K562 (cell line): ENCODE measurements around the gene MAU2. TPM values are rescaled to one million over a fixed set of nuclear protein-coding genes. Genes with fewer than 3 reads are reported as not detected.

ENCODE experiments used
- CBX5 ChIP-seq: IDR thresholded peaks from 2 replicates; pipeline ENCODE4 v1.6.1; 2014; ENCODE audit warnings: low read depth, borderline replicate concordance
- FOXA3 ChIP-seq, 2 experiments: fragments of 450-650 bp in 1 of 2; sonication (generic) in 1 of 2; formaldehyde crosslinking; IDR thresholded peaks in 1 of 2; conservative IDR thresholded peaks in 1 of 2; 2 replicates each; pipeline versions ENCODE4 v1.4.0 to v1.8.0; 2020 to 2022; ENCODE audit warnings: mild to moderate bottlenecking in 2 of 2, missing genetic modification reagents in 1 of 2
- FOXP1 ChIP-seq: sonication (generic); formaldehyde crosslinking; IDR thresholded peaks from 2 replicates; pipeline ENCODE4 v1.8.0; 2022; ENCODE audit warnings: mild to moderate bottlenecking, missing genetic modification reagents
- MCM2 ChIP-seq: fragments of 450-650 bp; IDR thresholded peaks from 2 replicates; pipeline ENCODE4 v1.6.1; 2017; ENCODE audit warnings: low read depth, mild to moderate bottlenecking
- NFRKB ChIP-seq: fragments of 450-650 bp; IDR thresholded peaks from 2 replicates; pipeline ENCODE4 v1.6.1; 2016; ENCODE audit warnings: low read depth
- POLR2A ChIP-seq: fragments of 450-650 bp; conservative IDR thresholded peaks from 2 replicates; pipeline ENCODE4 v1.6.1; 2016
- RBM14 ChIP-seq: fragments of 200-400 bp; formaldehyde crosslinking; IDR thresholded peaks from 2 replicates; pipeline ENCODE4 v1.6.1; 2018; ENCODE audit warnings: low read depth, mild to moderate bottlenecking, low read length, moderate library complexity, borderline replicate concordance; ENCODE audit not compliant: insufficient read depth
- SIN3B ChIP-seq: fragments of 450-650 bp; IDR thresholded peaks from 2 replicates; pipeline ENCODE4 v1.6.1; 2017; ENCODE audit warnings: low read depth, mild to moderate bottlenecking, moderate library complexity
- SMAD2 ChIP-seq: fragments of 150-350 bp; IDR thresholded peaks from 2 replicates; pipeline ENCODE4 v1.6.1; 2014; ENCODE audit warnings: low read depth, mild to moderate bottlenecking, low read length
- TAF1 ChIP-seq: IDR thresholded peaks from 2 replicates; pipeline ENCODE4 v1.6.1; 2011; ENCODE audit warnings: mild to moderate bottlenecking, low read length, moderate library complexity; ENCODE audit not compliant: insufficient read depth, control insufficient read depth, severe bottlenecking; ENCODE audit errors: extremely low read depth
- ZNF253 ChIP-seq: fragments of 250-450 bp; sonication (Bioruptor Pico); conservative IDR thresholded peaks from 2 replicates; pipeline ENCODE4 v1.6.1; 2021; ENCODE audit warnings: mild to moderate bottlenecking
- ZNF561 ChIP-seq: fragments of 450-650 bp; formaldehyde crosslinking; conservative IDR thresholded peaks from 2 replicates; pipeline ENCODE4 v1.4.0; 2020; ENCODE audit warnings: mild to moderate bottlenecking, moderate library complexity
- polyA plus RNA-seq, 8 experiments: library from polyadenylated mRNA; depleted of rRNA in 4 of 8; stranded (reverse) in 5 of 8; unstranded in 3 of 8; fragments of >200 nt; fragmentation: Nextera tagmentation in 2 of 8; fragmentation: Illumina TruSeq in 1 of 8; extraction: Ambion mirVana in 2 of 8; extraction: Trizol in 1 of 8; gene quantifications; 2 replicates each; pipeline versions ENCODE4 v1.2.1 to v1.2.3, GENCODE V29; 2011 to 2014; ENCODE audit warnings: inconsistent platforms in 1 of 8, missing spikeins in 1 of 8
- total RNA-seq, 7 experiments: library from RNA; depleted of rRNA in 6 of 7; stranded (reverse); fragments of >200 nt in 6 of 7; fragmentation: Illumina TruSeq in 2 of 7; extraction: Trizol in 2 of 7; gene quantifications; 2 replicates each; pipeline versions ENCODE4 v1.2.1 to v1.2.3, GENCODE V29; 2011 to 2021; ENCODE audit warnings: low replicate concordance in 1 of 7
- TF ChIP-seq, protein P1 (sequence below): sonication (generic); formaldehyde crosslinking; IDR thresholded peaks from 2 replicates; pipeline ENCODE4 v1.8.0; 2022; ENCODE audit warnings: mild to moderate bottlenecking, missing genetic modification reagents, borderline replicate concordance
- TF ChIP-seq, protein P2 (sequence below), 3 experiments: fragments of 200-800 bp in 1 of 3; sonication (Bioruptor generic) in 1 of 3; sonication (generic) in 1 of 3; formaldehyde crosslinking in 1 of 3; IDR thresholded peaks; 2 replicates each; pipeline versions ENCODE4 v1.6.1 to v1.8.0; 2016 to 2022; ENCODE audit warnings: mild to moderate bottlenecking in 2 of 3, missing compliant biosample characterization in 2 of 3, missing genetic modification characterization in 2 of 3, missing genetic modification reagents in 1 of 3
- TF ChIP-seq, protein P3 (sequence below): sonication (generic); formaldehyde crosslinking; IDR thresholded peaks from 2 replicates; pipeline ENCODE4 v1.8.0; 2022; ENCODE audit warnings: missing genetic modification reagents, mild to moderate bottlenecking, moderate library complexity, borderline replicate concordance
- TF ChIP-seq, protein P4 (sequence below), 2 experiments: IDR thresholded peaks; 2 replicates each; pipeline ENCODE4 v1.6.1; 2012; ENCODE audit warnings: improper control_type of control experiment in 2 of 2, low read depth in 2 of 2, low read length in 2 of 2, borderline replicate concordance in 1 of 2

Gene MAU2
- total and polyA plus RNA-seq, 9 of the 15 experiments (the other 6 are each of a cell fraction or from before 2014, with no cell fraction given), result 1.2 to 48.1 (median 19.4) TPM

DNA sequence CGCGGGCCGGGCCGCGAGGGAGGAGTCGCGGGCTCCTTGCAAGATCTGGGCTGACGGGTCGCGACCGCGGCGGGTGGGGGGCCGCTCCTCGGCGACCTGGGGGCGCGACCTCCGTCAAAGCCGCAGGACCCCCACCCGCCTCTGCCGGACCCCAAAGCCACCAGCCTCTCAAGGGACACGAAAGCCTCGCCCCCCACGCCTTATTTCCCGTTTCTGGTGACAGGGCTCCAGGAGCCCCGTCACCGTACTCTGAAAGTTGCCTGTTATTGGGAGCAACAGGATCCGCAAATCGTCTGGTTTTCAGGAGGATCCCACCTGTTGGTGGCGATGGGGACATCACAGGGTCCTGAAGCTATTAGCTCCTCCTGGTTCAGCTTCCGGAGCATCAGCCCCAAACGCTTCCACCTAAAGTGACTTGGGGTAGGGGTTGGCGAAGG lies 530 bp downstream of the MAU2 start (continued):
- TF ChIP-seq MCM2 (no peak), NFRKB (no peak), ZNF253 (no peak), SMAD2 (no peak), RBM14 (0 out of 2 replicates have a peak, but pooled peaks have one; percentile 85), FOXP1 (peak; percentile 11; the same call in 1 of the 2 replicates), SIN3B (no peak), ZNF561 (CRISPR knock-in tag) (no peak), FOXA3 (CRISPR knock-in tag; conservative IDR thresholded peaks at IDR 0.05 in 1 of 2, IDR thresholded peaks at IDR 0.05 in 1 of 2) (0 out of 4 replicates have a peak, but pooled peaks of 1 of the 2 experiments have one; percentile 12), TAF1 (peak; percentile 19), CBX5 (no peak), POLR2A (no peak)
- TF ChIP-seq, protein P1, sequence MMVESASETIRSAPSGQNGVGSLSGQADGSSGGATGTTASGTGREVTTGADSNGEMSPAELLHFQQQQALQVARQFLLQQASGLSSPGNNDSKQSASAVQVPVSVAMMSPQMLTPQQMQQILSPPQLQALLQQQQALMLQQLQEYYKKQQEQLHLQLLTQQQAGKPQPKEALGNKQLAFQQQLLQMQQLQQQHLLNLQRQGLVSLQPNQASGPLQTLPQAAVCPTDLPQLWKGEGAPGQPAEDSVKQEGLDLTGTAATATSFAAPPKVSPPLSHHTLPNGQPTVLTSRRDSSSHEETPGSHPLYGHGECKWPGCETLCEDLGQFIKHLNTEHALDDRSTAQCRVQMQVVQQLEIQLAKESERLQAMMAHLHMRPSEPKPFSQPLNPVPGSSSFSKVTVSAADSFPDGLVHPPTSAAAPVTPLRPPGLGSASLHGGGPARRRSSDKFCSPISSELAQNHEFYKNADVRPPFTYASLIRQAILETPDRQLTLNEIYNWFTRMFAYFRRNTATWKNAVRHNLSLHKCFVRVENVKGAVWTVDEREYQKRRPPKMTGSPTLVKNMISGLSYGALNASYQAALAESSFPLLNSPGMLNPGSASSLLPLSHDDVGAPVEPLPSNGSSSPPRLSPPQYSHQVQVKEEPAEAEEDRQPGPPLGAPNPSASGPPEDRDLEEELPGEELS (CRISPR knock-in tag), result no peak
- TF ChIP-seq, protein P2, sequence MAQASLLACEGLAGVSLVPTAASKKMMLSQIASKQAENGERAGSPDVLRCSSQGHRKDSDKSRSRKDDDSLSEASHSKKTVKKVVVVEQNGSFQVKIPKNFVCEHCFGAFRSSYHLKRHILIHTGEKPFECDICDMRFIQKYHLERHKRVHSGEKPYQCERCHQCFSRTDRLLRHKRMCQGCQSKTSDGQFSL (CRISPR knock-in tag; IDR thresholded peaks at IDR 0.05), result 0 out of 2 replicates have a peak, but pooled peaks have one; percentile 36
- TF ChIP-seq, protein P2 (tag; IDR thresholded peaks at IDR 0.05), result no peak
- TF ChIP-seq, protein P3, sequence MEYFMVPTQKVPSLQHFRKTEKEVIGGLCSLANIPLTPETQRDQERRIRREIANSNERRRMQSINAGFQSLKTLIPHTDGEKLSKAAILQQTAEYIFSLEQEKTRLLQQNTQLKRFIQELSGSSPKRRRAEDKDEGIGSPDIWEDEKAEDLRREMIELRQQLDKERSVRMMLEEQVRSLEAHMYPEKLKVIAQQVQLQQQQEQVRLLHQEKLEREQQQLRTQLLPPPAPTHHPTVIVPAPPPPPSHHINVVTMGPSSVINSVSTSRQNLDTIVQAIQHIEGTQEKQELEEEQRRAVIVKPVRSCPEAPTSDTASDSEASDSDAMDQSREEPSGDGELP (CRISPR knock-in tag), result 0 out of 2 replicates have a peak, but pooled peaks have one; percentile 30
- TF ChIP-seq, protein P4, sequence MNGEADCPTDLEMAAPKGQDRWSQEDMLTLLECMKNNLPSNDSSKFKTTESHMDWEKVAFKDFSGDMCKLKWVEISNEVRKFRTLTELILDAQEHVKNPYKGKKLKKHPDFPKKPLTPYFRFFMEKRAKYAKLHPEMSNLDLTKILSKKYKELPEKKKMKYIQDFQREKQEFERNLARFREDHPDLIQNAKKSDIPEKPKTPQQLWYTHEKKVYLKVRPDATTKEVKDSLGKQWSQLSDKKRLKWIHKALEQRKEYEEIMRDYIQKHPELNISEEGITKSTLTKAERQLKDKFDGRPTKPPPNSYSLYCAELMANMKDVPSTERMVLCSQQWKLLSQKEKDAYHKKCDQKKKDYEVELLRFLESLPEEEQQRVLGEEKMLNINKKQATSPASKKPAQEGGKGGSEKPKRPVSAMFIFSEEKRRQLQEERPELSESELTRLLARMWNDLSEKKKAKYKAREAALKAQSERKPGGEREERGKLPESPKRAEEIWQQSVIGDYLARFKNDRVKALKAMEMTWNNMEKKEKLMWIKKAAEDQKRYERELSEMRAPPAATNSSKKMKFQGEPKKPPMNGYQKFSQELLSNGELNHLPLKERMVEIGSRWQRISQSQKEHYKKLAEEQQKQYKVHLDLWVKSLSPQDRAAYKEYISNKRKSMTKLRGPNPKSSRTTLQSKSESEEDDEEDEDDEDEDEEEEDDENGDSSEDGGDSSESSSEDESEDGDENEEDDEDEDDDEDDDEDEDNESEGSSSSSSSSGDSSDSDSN (IDR thresholded peaks at IDR 0.05; ENCODE audit: borderline replicate concordance in 1 of 2, low read depth in 2 of 2, low read length in 2 of 2), result 0 out of 4 replicates have a peak, but pooled peaks of 1 of the 2 experiments have one; percentile 45
